WERI-Rb-1 (cell line): ENCODE results near the gene PNPLA3.

Source experiments
- DNase-seq: peaks from one replicate; pipeline ENCODE4 v3.0.0-alpha.2; 2020
- H3K27ac ChIP-seq: fragments of 250-450 bp; sonication (Bioruptor Pico); 2 replicates; pipeline ENCODE4 v1.5.1; 2020; ENCODE audit warnings: mild to moderate bottlenecking, moderate library complexity
- H3K27me3 ChIP-seq: fragments of 250-450 bp; sonication (Bioruptor Pico); 2 replicates; pipeline ENCODE4 v1.5.1; 2021; ENCODE audit warnings: mild to moderate bottlenecking, low read depth, moderate library complexity; ENCODE audit not compliant: insufficient read depth, severe bottlenecking
- H3K36me3 ChIP-seq: fragments of 250-450 bp; sonication (Bioruptor Pico); 2 replicates; pipeline ENCODE4 v1.5.1; 2020; ENCODE audit warnings: mild to moderate bottlenecking, moderate library complexity
- H3K4me3 ChIP-seq: 2 replicates; pipeline ENCODE4 v1.5.1; 2011; ENCODE audit warnings: low read depth, mild to moderate bottlenecking, control low read depth, low read length
- H3K9me3 ChIP-seq: fragments of 250-450 bp; sonication (Bioruptor Pico); 2 replicates; pipeline ENCODE4 v1.5.1; 2021; ENCODE audit warnings: mild to moderate bottlenecking, moderate library complexity; ENCODE audit not compliant: severe bottlenecking
- CTCF ChIP-seq: IDR thresholded peaks from 2 replicates; pipeline ENCODE4 v1.5.1; 2011; ENCODE audit warnings: low read depth, mild to moderate bottlenecking, control low read depth, inconsistent platforms, low read length

PNPLA3 gene

GRCh38 chr22:43925433-43926348 lies 2.1 kb downstream of the PNPLA3 start:
- peak overlapping the region; percentile 90 for H3K4me3 ChIP-seq
- H3K27ac ChIP-seq, result peak overlapping the region; percentile 94
- no peaks in the 10 kb centered on the region for H3K27me3 ChIP-seq
- TF ChIP-seq CTCF, result no peak
- H3K9me3 ChIP-seq, result no peaks in the 10 kb centered on the region
- peaks cover 44% of the 10 kb centered on the region for H3K36me3 ChIP-seq
- peak; percentile 92 for DNase-seq

GRCh38 chr22:43926349-43926710 lies 2.7 kb downstream of the PNPLA3 start:
- Histone ChIP-seq H3K9me3 (no peaks in the 10 kb centered on the region), H3K27ac (peak overlapping the region; percentile 94), H3K27me3 (no peaks in the 10 kb centered on the region), H3K4me3 (no peak overlapping the region), H3K36me3 (peaks cover 50% of the 10 kb centered on the region)
- DNase-seq, result no peak
- no peak for TF ChIP-seq CTCF

- Histone ChIP-seq H3K27me3 (no peaks in the 10 kb centered on the region), H3K27ac (no peak overlapping the region), H3K36me3 (peaks cover 72% of the 10 kb centered on the region), H3K4me3 (no peak overlapping the region), H3K9me3 (no peaks in the 10 kb centered on the region)
- TF ChIP-seq CTCF, result no peak
- DNase-seq, result no peak
Measured at GRCh38 chr22:43928468-43928867, 4.9 kb downstream of the PNPLA3 start.

- TF ChIP-seq CTCF, result no peak
- Histone ChIP-seq H3K27me3 (no peaks in the 10 kb centered on the region), H3K9me3 (no peaks in the 10 kb centered on the region), H3K4me3 (no peak overlapping the region), H3K36me3 (peaks cover 74% of the 10 kb centered on the region), H3K27ac (no peak overlapping the region)
- no peak for DNase-seq
Measured at GRCh38 chr22:43928908-43929307, 5.3 kb downstream of the PNPLA3 start.

- no peaks in the 10 kb centered on the region for H3K27me3 ChIP-seq
- H3K27ac ChIP-seq, result no peak overlapping the region
- no peak overlapping the region for H3K4me3 ChIP-seq
- H3K36me3 ChIP-seq, result peaks cover 86% of the 10 kb centered on the region
- no peak for TF ChIP-seq CTCF
- H3K9me3 ChIP-seq, result no peaks in the 10 kb centered on the region
- no peak for DNase-seq
Measured at GRCh38 chr22:43931771-43932170, 8.2 kb downstream of the PNPLA3 start.
